Left colon (tissue), 2 donors: Measurements from ENCODE around the gene NCKIPSD. TPM values are rescaled to one million over a fixed set of nuclear protein-coding genes. Genes with fewer than 3 reads are reported as not detected.

Experiments used
- ATAC-seq: fragments of 200-7000 bp; cut with Tn5 transposase; one replicate; pipeline ENCODE4 v1.9.1; 2020; ENCODE audit warnings: mild to moderate bottlenecking, moderate library complexity
- DNase-seq, 2 donors: peaks; one replicate each; pipeline ENCODE4 v3.0.0-alpha.2; 2020
- intact Hi-C, 2 donors: fragments of 100-400 bp; cut with DNase I in 1 of 2; cut with micrococcal nuclease in 1 of 2; formaldehyde crosslinking; loops; one replicate each; pipeline versions ENCODE4 v1.11.2 to v1.14.0; 2022; cut with DNase I, micrococcal nuclease
- total RNA-seq, 2 donors: library from RNA; stranded (reverse); fragmentation: NEBNext Ultra II Directional; extraction: Animal tissue kit (Norgen Biotek cat#: 25700); gene quantifications; one replicate each; pipeline ENCODE4 v1.2.1, GENCODE V29; 2021
- donor health status: DM: no; HTN: no; CAD: no.
- donor health status: DM: yes; HTN: yes; CAD: no.

Gene NCKIPSD
- total RNA-seq, 2 donors from 2014 or later = 19.5 to 24.8 TPM

- ATAC-seq (peak; percentile 60), DNase-seq (no peak)
- intact Hi-C loops = no loop called here
Measured at GRCh38 chr3:48700731-48701405, 15.2 kb upstream of the NCKIPSD start.

GRCh38 chr3:48698891-48699290 is 13.2 kb upstream of the NCKIPSD start:
- intact Hi-C loops = no loop called here
- ATAC-seq = no peak
- DNase-seq = no peak

- peak; percentile 31 for ATAC-seq
- no peak for DNase-seq
- intact Hi-C loops = no loop called here
Measured at GRCh38 chr3:48697952-48698351, 12.2 kb upstream of the NCKIPSD start.

GRCh38 chr3:48696601-48697000 is 10.9 kb upstream of the NCKIPSD start:
- no peak for DNase-seq
- intact Hi-C loops = no loop called here
- ATAC-seq = no peak

GRCh38 chr3:48696156-48696555 is 10.4 kb upstream of the NCKIPSD start:
- ATAC-seq (no peak), DNase-seq (no peak)
- intact Hi-C loops = no loop called here

- ATAC-seq (no peak), DNase-seq (no peak)
- intact Hi-C loops = no loop called here
Measured at GRCh38 chr3:48695393-48695753, 9.7 kb upstream of the NCKIPSD start.

GRCh38 chr3:48694610-48695392 is 9.1 kb upstream of the NCKIPSD start:
- DNase-seq (peak; percentile 45 to 66), ATAC-seq (peak; percentile 20)
- intact Hi-C loops = no loop called here

GRCh38 chr3:48693826-48694225 is 8.1 kb upstream of the NCKIPSD start:
- ATAC-seq (no peak), DNase-seq (no peak)
- intact Hi-C loops = no loop called here

GRCh38 chr3:48692551-48692950 is 6.8 kb upstream of the NCKIPSD start:
- no peak for ATAC-seq
- DNase-seq = no peak
- intact Hi-C loops = no loop called here

GRCh38 chr3:48690846-48691458 is 5.2 kb upstream of the NCKIPSD start:
- DNase-seq (no peak), ATAC-seq (no peak)
- intact Hi-C loops = no loop called here

GRCh38 chr3:48689384-48689783 is 3.7 kb upstream of the NCKIPSD start:
- intact Hi-C loops = no loop called here
- DNase-seq = no peak

GRCh38 chr3:48688737-48689075 is 3.0 kb upstream of the NCKIPSD start:
- ATAC-seq = no peak
- intact Hi-C loops = no loop called here
- DNase-seq = no peak

More at GRCh38 chr3:48689384-48689783, 3.7 kb upstream of the NCKIPSD start:
- no peak for ATAC-seq

GRCh38 chr3:48688032-48688736 is 2.5 kb upstream of the NCKIPSD start:
- ATAC-seq (no peak), DNase-seq (no peak)
- intact Hi-C loops = no loop called here

GRCh38 chr3:48687220-48687678 is 1.5 kb upstream of the NCKIPSD start:
- intact Hi-C loops = no loop called here
- no peak for DNase-seq
- ATAC-seq = no peak

- intact Hi-C loops = no loop called here
- DNase-seq = no peak
- ATAC-seq = no peak
Measured at GRCh38 chr3:48686538-48687219, 964 bp upstream of the NCKIPSD start.

GRCh38 chr3:48685293-48685602 is 467 bp downstream of the NCKIPSD start:
- DNase-seq (no peak), ATAC-seq (no peak)
- intact Hi-C loops = no loop called here

- no peak for ATAC-seq
- intact Hi-C loops = no loop called here
- peak in 1 of 2 donors; percentile 41 for DNase-seq
Measured at GRCh38 chr3:48684480-48685143, 1.1 kb downstream of the NCKIPSD start.

- intact Hi-C loops = no loop called here
Measured at GRCh38 chr3:48684054-48684349, 1.7 kb downstream of the NCKIPSD start.

GRCh38 chr3:48682786-48683185 is 2.9 kb downstream of the NCKIPSD start:
- no peak for ATAC-seq
- no peak for DNase-seq
- intact Hi-C loops = no loop called here

More at GRCh38 chr3:48684054-48684349, 1.7 kb downstream of the NCKIPSD start:
- DNase-seq (no peak), ATAC-seq (no peak)
